IMR-90 (cell line): Measurements from ENCODE around the gene RELT. TPM values are rescaled to one million over a fixed set of nuclear protein-coding genes. Genes with fewer than 3 reads are reported as not detected.

ENCODE experiments used
- ATAC-seq: fragments of 200-7000 bp; cut with Tn5 transposase; 2 replicates; pipeline ENCODE4 v1.9.1; 2020; ENCODE audit warnings: low read depth, mild to moderate bottlenecking, moderate library complexity
- BruUV-seq: library from RNA; stranded (reverse); fragments of 400-500 nt; replicated peaks from 2 replicates; lab custom pipeline; 2021; lab: Mats Ljungman, UMichigan
- CTCF ChIA-PET: fragments of 300-600 bp; formaldehyde crosslinking; extraction: SDS; loops from one replicate; lab custom pipeline; 2021; ENCODE audit warnings: antibody characterized with exemption; lab: Yijun Ruan, JAX
- POLR2A ChIA-PET: fragments of 300-600 bp; sonication (Branson Sonifier 250); formaldehyde crosslinking; loops from one replicate; lab custom pipeline; 2022; ENCODE audit warnings: antibody characterized with exemption; ENCODE audit not compliant: unreplicated experiment; lab: Charles Lee
- DNase-seq: peaks from one replicate; pipeline ENCODE4 v3.0.0; 2013
- H2AFZ ChIP-seq: replicated peaks from 2 replicates; pipeline ENCODE3; 2013; ENCODE audit warnings: low read length, mild to moderate bottlenecking; ENCODE audit not compliant: poor library complexity
- H2AK5ac ChIP-seq: 2 replicates; pipeline ENCODE4 v1.6.1; 2013; ENCODE audit warnings: low read depth, low read length, inconsistent platforms
- H2AK9ac ChIP-seq: replicated peaks from 2 replicates; pipeline ENCODE3; 2013; ENCODE audit warnings: mild to moderate bottlenecking, low read depth, low read length, moderate library complexity; ENCODE audit not compliant: poor library complexity
- H2BK120ac ChIP-seq: 2 replicates; pipeline ENCODE4 v1.6.1; 2013; ENCODE audit warnings: low read depth, low read length, inconsistent platforms
- H2BK15ac ChIP-seq: 3 replicates; pipeline ENCODE4 v1.6.1; 2013; ENCODE audit warnings: low read depth, low read length, inconsistent platforms
- H2BK20ac ChIP-seq: 2 replicates; pipeline ENCODE4 v1.6.1; 2013; ENCODE audit warnings: low read depth, mild to moderate bottlenecking, inconsistent platforms, low read length, moderate library complexity
- H2BK5ac ChIP-seq: 2 replicates; pipeline ENCODE4 v1.6.1; 2013; ENCODE audit warnings: mild to moderate bottlenecking, low read depth, low read length, inconsistent platforms; ENCODE audit not compliant: poor library complexity, severe bottlenecking
- H3K14ac ChIP-seq: replicated peaks from 2 replicates; pipeline ENCODE4 v1.6.1; 2013; ENCODE audit warnings: low read depth, low read length, inconsistent platforms
- H3K18ac ChIP-seq: 2 replicates; pipeline ENCODE4 v1.6.1; 2013; ENCODE audit warnings: low read depth, low read length, control low read depth
- H3K23ac ChIP-seq: 2 replicates; pipeline ENCODE4 v1.6.1; 2013; ENCODE audit warnings: low read depth, low read length, inconsistent platforms
- H3K27ac ChIP-seq: 2 replicates; pipeline ENCODE4 v1.5.1; 2013; ENCODE audit warnings: mild to moderate bottlenecking, control low read depth, low read length; ENCODE audit not compliant: insufficient read depth
- H3K27me3 ChIP-seq: 2 replicates; pipeline ENCODE4 v1.6.1; 2013; ENCODE audit warnings: low read length; ENCODE audit not compliant: control insufficient read depth, insufficient read depth
- H3K36me3 ChIP-seq: 2 replicates; pipeline ENCODE4 v1.6.1; 2013; ENCODE audit warnings: low read length, mixed read lengths; ENCODE audit not compliant: control insufficient read depth, insufficient read depth
- H3K4ac ChIP-seq: 2 replicates; pipeline ENCODE4 v1.6.1; 2013; ENCODE audit warnings: low read depth, low read length, inconsistent platforms
- H3K4me1 ChIP-seq: 2 replicates; pipeline ENCODE4 v1.6.1; 2013; ENCODE audit warnings: low read length, mixed read lengths; ENCODE audit not compliant: control insufficient read depth, insufficient read depth
- H3K4me2 ChIP-seq: 2 replicates; pipeline ENCODE4 v1.6.1; 2013; ENCODE audit warnings: low read depth, mild to moderate bottlenecking, control low read depth, low read length, moderate library complexity
- H3K4me3 ChIP-seq: 2 replicates; pipeline ENCODE4 v1.5.1; 2013; ENCODE audit warnings: low read depth, mild to moderate bottlenecking, control low read depth, low read length, moderate library complexity; ENCODE audit not compliant: insufficient read depth
- H3K56ac ChIP-seq: 2 replicates; pipeline ENCODE4 v1.6.1; 2013; ENCODE audit warnings: low read length, inconsistent platforms; ENCODE audit not compliant: insufficient read depth; ENCODE audit errors: extremely low read depth
- H3K79me1 ChIP-seq, 2 experiments: 2 replicates each; pipeline ENCODE4 v1.6.1; 2013; ENCODE audit warnings: low read length in 2 of 2, inconsistent platforms in 1 of 2, low read depth in 1 of 2
- H3K9ac ChIP-seq: 2 replicates; pipeline ENCODE4 v1.6.1; 2013; ENCODE audit warnings: low read depth, low read length, control low read depth
- H3K9me1 ChIP-seq: 2 replicates; pipeline ENCODE4 v1.6.1; 2013; ENCODE audit warnings: low read length, inconsistent platforms; ENCODE audit not compliant: insufficient read depth
- H3K9me3 ChIP-seq: 2 replicates; pipeline ENCODE4 v1.6.1; 2013; ENCODE audit warnings: low read length; ENCODE audit not compliant: control insufficient read depth, insufficient read depth
- H4K20me1 ChIP-seq: 2 replicates; pipeline ENCODE4 v1.6.1; 2013; ENCODE audit warnings: low read length, inconsistent platforms; ENCODE audit not compliant: insufficient read depth
- H4K5ac ChIP-seq: 2 replicates; pipeline ENCODE4 v1.6.1; 2013; ENCODE audit warnings: mild to moderate bottlenecking, low read depth, low read length, control low read depth
- H4K8ac ChIP-seq, 2 experiments: 2 replicates each; pipeline ENCODE4 v1.6.1; 2013; ENCODE audit warnings: low read depth in 2 of 2, low read length in 2 of 2, control low read depth in 1 of 2, inconsistent platforms in 1 of 2
- H4K91ac ChIP-seq: 2 replicates; pipeline ENCODE4 v1.6.1; 2013; ENCODE audit warnings: low read depth, low read length, inconsistent platforms; ENCODE audit not compliant: insufficient read depth
- CEBPB ChIP-seq: IDR thresholded peaks from 2 replicates; pipeline ENCODE4 v1.6.1; 2012; ENCODE audit warnings: low read depth, low read length, improper control_type of control experiment
- MAFK ChIP-seq: IDR thresholded peaks from 2 replicates; pipeline ENCODE4 v1.6.1; 2012; ENCODE audit warnings: low read depth, low read length, improper control_type of control experiment
- RFX5 ChIP-seq: IDR thresholded peaks from 2 replicates; pipeline ENCODE4 v1.8.0; 2012; ENCODE audit warnings: low read depth, mild to moderate bottlenecking, low read length, moderate library complexity
- WGBS, 2 experiments: methylation state at CpG; one replicate each; pipeline versions ENCODE4 v1.1.5 to v1.1.7; 2013; ENCODE audit warnings: missing lambda C conversion rate in 2 of 2; ENCODE audit not compliant: insufficient read length in 1 of 2; ENCODE audit errors: extremely low coverage in 2 of 2; 5-methylcytosine and 5-hydroxymethylcytosine counted together
- dilution Hi-C: fragments of 300-500 bp; cut with HindIII; formaldehyde crosslinking; loops from one replicate; pipeline ENCODE4 v1.14.3; 2018; ENCODE audit warnings: low sequenced_read_pairs; ENCODE audit not compliant: unreplicated experiment
- in situ Hi-C: fragments of 300-500 bp; cut with MboI; formaldehyde crosslinking; loops from 3 replicates; pipeline ENCODE4 v1.14.3; 2019; ENCODE audit warnings: low sequenced_read_pairs, inconsistent platforms, mixed read lengths
- intact Hi-C: fragments of 100-400 bp; cut with micrococcal nuclease; formaldehyde crosslinking; loops from 2 replicates; pipeline ENCODE4 v1.10.0; 2022
- polyA plus RNA-seq, 3 experiments: library from polyadenylated mRNA; depleted of rRNA; stranded (reverse); fragments of >200 nt; gene quantifications; 2 replicates each; pipeline ENCODE4 v1.2.3, GENCODE V29; 2012; ENCODE audit warnings: low replicate concordance in 1 of 3
- total RNA-seq: library from RNA; depleted of rRNA; stranded (reverse); fragments of >200 nt; gene quantifications from 2 replicates; pipeline ENCODE4 v1.2.3, GENCODE V29; 2012

RELT gene
- total and polyA plus RNA-seq, 2 of the 4 experiments (the other 2 are of a cell fraction): 2.3 to 5.3 TPM

DNA sequence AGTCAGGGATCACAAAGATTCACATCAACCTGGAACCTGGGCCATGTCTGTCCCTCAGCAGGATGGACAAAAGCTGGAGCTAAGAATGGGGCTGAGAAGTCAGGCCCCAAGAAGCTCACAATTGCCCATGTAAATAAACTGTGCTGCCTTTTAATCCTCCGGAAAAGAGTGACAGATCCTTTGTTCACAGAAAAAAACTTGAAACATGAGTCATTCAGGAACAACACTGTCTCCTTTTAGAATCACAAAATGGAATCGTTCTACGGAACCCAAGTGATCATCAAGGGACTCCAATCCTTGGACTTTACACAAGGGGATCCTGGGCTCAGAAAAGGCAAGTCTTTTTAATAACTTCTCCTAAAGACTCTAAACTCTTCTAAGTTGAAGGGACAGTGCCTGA is 36.1 kb downstream of the RELT start:
- CTCF ChIA-PET: no interaction called here
- Histone ChIP-seq H3K27me3 (no peaks in the 10 kb centered on the region), H4K5ac (no peak overlapping the region), H3K9me1 (peaks cover 24% of the 10 kb centered on the region), H3K27ac (no peak overlapping the region), H2BK5ac (no peak overlapping the region), H3K4me1 (peaks cover 14% of the 10 kb centered on the region), H4K8ac (no peak overlapping the region), H3K14ac (no peak overlapping the region), H4K91ac (no peak overlapping the region), H3K4me2 (no peak overlapping the region), H3K18ac (no peak overlapping the region), H2AK9ac (no peak overlapping the region), H4K20me1 (no peaks in the 10 kb centered on the region; the same call in 1 of the 2 replicates), H3K4ac (no peak overlapping the region), H3K9ac (no peak overlapping the region), H3K56ac (no peak overlapping the region), H2AFZ (no peak overlapping the region), H2BK20ac (no peak overlapping the region), H2AK5ac (no peak overlapping the region), H3K36me3 (peaks cover 15% of the 10 kb centered on the region), H3K9me3 (no peaks in the 10 kb centered on the region), H3K4me3 (no peak overlapping the region), H3K79me1 (peaks cover 3 to 15% of the 10 kb centered on the region in 2 experiments; a peak in 3 of 4 replicates), H2BK15ac (no peak overlapping the region), H3K23ac (no peak overlapping the region), H2BK120ac (no peak overlapping the region)
- POLR2A ChIA-PET: no interaction called here
- no peak for DNase-seq
- intact Hi-C loops: no loop called here
- 83% methylated on average over 2 of the region's 3 CpGs; no CpG with 5 or more reads in 1 of the 2 experiments for WGBS, 2 experiments
- BruUV-seq: no TSS peak
- no peak for TF ChIP-seq MAFK
- no peak for TF ChIP-seq CEBPB
- TF ChIP-seq RFX5: no peak
- ATAC-seq: no peak
- in situ Hi-C loops: no loop called here
- dilution Hi-C loops: no loop called here
